GM12864 (cell line): ENCODE measurements around the gene GMIP.

Experiments used
- DNase-seq: peaks from one replicate; pipeline ENCODE4 v3.0.0-alpha.2; 2011; ENCODE audit warnings: low read depth
- H3K4me3 ChIP-seq: 2 replicates; pipeline ENCODE4 v1.5.1; 2011; ENCODE audit warnings: mild to moderate bottlenecking, low read depth, low read length, control low read depth
- TF ChIP-seq, protein P1 (sequence below): IDR thresholded peaks from 2 replicates; pipeline ENCODE4 v1.5.1; 2011; ENCODE audit warnings: low read depth, mild to moderate bottlenecking, moderate library complexity, low read length, control low read depth, inconsistent platforms; ENCODE audit errors: missing control alignments

GMIP gene

GRCh38 chr19:19642506-19643157 is 825 bp downstream of the GMIP start:
- no peak for DNase-seq
- H3K4me3 ChIP-seq = peak overlapping the region; percentile 97
- TF ChIP-seq, protein P1, sequence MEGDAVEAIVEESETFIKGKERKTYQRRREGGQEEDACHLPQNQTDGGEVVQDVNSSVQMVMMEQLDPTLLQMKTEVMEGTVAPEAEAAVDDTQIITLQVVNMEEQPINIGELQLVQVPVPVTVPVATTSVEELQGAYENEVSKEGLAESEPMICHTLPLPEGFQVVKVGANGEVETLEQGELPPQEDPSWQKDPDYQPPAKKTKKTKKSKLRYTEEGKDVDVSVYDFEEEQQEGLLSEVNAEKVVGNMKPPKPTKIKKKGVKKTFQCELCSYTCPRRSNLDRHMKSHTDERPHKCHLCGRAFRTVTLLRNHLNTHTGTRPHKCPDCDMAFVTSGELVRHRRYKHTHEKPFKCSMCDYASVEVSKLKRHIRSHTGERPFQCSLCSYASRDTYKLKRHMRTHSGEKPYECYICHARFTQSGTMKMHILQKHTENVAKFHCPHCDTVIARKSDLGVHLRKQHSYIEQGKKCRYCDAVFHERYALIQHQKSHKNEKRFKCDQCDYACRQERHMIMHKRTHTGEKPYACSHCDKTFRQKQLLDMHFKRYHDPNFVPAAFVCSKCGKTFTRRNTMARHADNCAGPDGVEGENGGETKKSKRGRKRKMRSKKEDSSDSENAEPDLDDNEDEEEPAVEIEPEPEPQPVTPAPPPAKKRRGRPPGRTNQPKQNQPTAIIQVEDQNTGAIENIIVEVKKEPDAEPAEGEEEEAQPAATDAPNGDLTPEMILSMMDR = no peak

GRCh38 chr19:19637523-19638251 is 5.8 kb downstream of the GMIP start:
- H3K4me3 ChIP-seq = no peak overlapping the region
- no peak for DNase-seq
- TF ChIP-seq, protein P1 = no peak

- DNase-seq = no peak
- H3K4me3 ChIP-seq = no peak overlapping the region
- TF ChIP-seq, protein P1 = no peak
These were observed 6.3 kb downstream of the GMIP start for GRCh38 chr19:19637186-19637522.

DNA sequence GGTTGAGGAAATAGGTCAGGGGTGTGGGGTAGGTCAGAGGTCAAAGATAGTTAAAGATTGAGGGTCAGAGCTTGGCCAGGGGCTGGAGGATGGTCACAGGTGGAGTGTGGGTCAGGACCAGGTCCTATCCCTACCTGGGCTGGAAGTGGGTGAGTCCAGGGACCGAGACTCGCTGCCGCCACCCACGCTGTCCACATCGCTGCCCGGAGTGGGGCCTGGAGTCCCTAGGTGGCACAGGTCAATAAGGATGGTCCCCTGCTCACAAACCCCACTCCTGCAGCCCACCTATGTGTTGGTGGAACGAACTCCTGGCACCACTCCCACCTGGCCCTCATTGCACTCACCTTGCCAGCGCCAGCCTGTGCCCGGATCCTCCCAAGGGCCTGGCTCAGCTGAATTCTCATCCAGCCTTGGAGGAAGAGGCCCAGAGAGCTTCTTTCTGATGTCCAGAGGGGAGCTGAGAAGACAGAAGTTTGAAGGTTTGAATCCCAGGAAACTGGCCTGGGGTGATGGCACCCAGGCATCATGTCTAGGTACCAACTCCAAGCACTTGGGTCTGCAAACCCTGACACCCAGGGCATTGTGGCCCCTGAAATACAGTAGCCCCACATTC is 6.8 kb downstream of the GMIP start:
- no peak overlapping the region for H3K4me3 ChIP-seq
- DNase-seq = no peak
- TF ChIP-seq, protein P1 = no peak

GRCh38 chr19:19635313-19635702 is 8.1 kb downstream of the GMIP start:
- H3K4me3 ChIP-seq = no peak overlapping the region
- no peak for DNase-seq
- TF ChIP-seq, protein P1 = no peak

DNA sequence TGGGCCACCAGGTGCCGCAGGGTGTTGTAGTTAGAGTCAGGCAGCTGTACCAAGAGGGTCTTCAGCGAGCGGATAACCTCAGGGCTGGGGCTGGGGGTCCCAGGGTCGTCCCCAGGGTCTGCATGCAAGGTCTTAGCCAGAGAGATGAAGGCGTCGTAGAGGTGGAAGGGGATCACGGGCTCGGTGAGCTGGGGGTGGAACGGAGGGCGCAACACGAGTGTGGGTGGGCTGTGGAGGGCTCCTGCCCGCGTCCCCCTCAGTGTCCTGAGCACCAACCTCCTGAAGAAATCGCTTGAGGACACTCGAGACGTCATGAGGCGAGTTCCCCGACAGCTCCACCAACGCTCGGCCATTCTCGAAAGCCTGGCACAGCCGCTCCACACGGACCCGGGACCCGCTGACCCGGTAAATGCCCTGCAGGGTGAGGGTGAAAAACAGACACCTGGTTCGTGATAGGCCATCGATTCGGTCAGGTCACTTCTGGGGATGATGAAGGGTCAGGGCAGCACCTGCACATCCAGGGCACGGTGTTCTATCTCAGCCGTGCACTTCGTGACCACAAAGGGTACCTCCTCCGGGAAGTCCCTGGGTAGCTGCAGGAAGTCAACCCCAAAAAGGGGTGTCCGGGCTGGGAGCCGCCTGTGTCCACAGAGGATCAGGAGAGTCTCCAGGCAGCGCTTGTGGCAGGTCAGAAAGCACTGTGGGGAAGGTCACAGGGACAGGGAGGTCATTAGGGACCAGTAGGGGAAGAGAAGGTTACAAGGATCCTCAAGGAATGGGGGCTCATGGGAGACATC is 8.7 kb downstream of the GMIP start:
- TF ChIP-seq, protein P1 = no peak
- DNase-seq = no peak
- no peak overlapping the region for H3K4me3 ChIP-seq
